NB4 (cell line): ENCODE data around the gene RYR2.

Experiments
- DNase-seq: peaks from one replicate; pipeline ENCODE4 v3.0.0; 2010; ENCODE audit warnings: low read depth
- H3K4me3 ChIP-seq: one replicate; pipeline ENCODE4 v1.5.1; 2011; ENCODE audit warnings: mild to moderate bottlenecking, low read depth, low read length, moderate library complexity
- CTCF ChIP-seq: IDR thresholded peaks from one replicate; pipeline ENCODE4 v1.5.1; 2012; ENCODE audit warnings: low read depth, low read length
- MAX ChIP-seq: IDR thresholded peaks from 2 replicates; pipeline ENCODE4 v1.6.1; 2011; ENCODE audit warnings: low read depth, low read length
- MYC ChIP-seq: IDR thresholded peaks from 2 replicates; pipeline ENCODE4 v1.6.1; 2011; ENCODE audit warnings: low read depth, low read length
- POLR2A ChIP-seq: IDR thresholded peaks from 2 replicates; pipeline ENCODE4 v1.6.1; 2011; ENCODE audit warnings: mild to moderate bottlenecking; ENCODE audit not compliant: insufficient read length; ENCODE audit errors: extremely low read depth

RYR2 gene

DNA sequence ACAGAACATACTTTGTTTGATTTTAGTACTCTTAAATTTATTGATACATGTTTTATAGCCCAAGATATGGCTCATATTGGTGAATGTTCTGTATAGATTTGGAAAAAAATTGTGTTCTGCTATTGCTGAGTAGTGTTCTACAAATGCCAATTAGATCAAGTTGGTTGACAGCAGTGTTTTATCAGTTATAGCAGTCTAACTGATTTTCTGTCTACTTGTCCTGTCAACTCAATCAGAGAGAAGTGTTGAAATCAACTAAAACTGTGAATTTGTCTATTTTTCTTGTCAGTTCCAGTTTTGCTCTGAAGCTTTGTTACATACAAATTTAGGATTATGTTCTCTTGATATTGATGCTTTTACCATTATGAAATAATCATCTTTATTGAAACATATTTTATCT lies 23.1 kb upstream of the RYR2 start:
- no peak for DNase-seq
- TF ChIP-seq CTCF: no peak
- TF ChIP-seq MAX: no peak
- no peak for TF ChIP-seq POLR2A
- no peak for TF ChIP-seq MYC
- H3K4me3 ChIP-seq: no peak overlapping the region

GRCh38 chr1:237025358-237026074 lies 16.5 kb upstream of the RYR2 start:
- H3K4me3 ChIP-seq: no peak overlapping the region
- DNase-seq: no peak
- no peak for TF ChIP-seq POLR2A
- TF ChIP-seq CTCF: no peak
- no peak for TF ChIP-seq MAX
- no peak for TF ChIP-seq MYC

- H3K4me3 ChIP-seq: no peak overlapping the region
- DNase-seq: no peak
- TF ChIP-seq MAX (no peak), MYC (no peak), CTCF (no peak), POLR2A (no peak)
Measured at GRCh38 chr1:237029240-237029639, 12.7 kb upstream of the RYR2 start.

DNA sequence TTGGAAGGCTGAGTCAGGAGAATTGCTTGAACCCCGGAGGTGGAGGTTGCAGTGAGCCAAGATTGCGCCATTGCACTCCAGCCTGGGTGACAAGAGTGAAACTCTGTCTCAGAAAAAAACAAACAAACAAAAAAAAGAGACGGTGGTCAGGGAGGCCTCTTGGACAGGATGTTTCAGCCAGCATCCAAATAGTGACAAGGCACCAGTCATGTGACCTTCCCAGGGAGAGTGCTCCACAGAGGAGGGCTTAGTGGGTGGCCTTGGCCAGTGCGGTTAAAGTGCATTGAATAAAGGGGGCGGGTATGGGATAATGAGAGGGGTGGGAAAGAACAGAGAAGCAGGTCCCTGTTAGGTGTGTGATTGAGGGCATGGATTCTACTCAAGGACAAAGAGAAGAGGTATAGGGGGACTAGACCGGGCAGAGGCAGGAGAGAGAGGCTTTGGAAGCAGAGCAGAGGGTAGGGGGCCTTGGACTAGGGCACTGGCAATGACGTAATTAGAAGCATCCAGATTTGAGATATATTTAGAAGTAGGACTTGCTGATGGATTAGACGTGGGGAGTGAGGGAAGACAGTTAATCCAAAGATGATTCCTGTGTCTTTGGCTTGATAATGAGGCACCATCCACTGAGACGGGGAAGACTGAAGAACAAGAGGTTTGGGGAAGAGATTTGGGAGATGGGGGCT lies 12.0 kb upstream of the RYR2 start:
- TF ChIP-seq POLR2A (no peak), CTCF (no peak)
- no peak for DNase-seq
- H3K4me3 ChIP-seq: no peak overlapping the region

DNA sequence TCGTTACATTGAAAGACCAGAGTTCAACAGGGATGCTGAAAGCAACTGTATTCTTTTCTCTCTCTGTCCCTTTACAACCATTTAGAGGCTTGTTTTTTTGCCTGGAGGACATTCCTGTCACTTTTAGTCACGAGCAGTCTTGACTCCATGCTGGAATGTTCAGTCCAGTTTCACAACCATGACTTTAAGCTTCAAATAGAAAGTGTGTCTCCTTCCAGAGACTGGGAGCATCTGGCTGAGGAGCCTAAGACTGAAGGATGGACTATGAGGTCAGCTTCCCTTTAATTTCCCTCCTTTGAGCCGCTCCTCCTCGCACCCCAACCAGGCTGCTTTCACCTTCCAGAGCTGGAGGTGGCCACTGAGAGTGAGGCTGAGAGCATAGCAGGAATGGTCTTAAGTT lies 10.5 kb upstream of the RYR2 start:
- no peak for TF ChIP-seq POLR2A
- DNase-seq: no peak
- no peak overlapping the region for H3K4me3 ChIP-seq

GRCh38 chr1:237032029-237032428 lies 10.0 kb upstream of the RYR2 start:
- TF ChIP-seq POLR2A (no peak), MAX (no peak), CTCF (no peak), MYC (no peak)
- H3K4me3 ChIP-seq: no peak overlapping the region
- DNase-seq: no peak
